Measurements from ENCODE around the gene NSG1.

DNA sequence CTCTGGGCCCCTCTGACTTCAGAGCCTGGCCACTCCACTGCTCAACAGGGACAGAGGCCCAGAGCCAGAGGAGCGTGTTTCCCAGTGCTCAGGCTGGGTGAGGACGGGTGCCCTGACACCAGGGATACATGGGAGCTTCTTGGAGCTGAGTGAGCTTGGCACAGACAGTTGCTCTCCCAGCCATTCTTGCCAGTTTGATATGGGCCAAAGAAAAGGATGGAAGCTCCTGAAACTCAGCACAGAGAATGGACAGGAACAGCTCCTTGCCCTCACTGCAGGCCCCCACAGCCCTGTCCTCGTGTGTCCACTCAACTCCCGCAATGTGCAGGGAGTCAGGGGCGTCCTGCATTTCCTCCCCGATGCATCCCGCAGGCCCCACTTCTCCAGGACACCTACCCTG, 38.8 kb downstream of the NSG1 start:
- TF ChIP-seq EZH2 (IDR thresholded peaks at IDR 0.05; ENCODE audit: borderline replicate concordance, low read depth, low read length, severe bottlenecking) (no peak), CTCF (IDR thresholded peaks at IDR 0.05; ENCODE audit: extremely low read depth in 1 of 2, insufficient read depth in 1 of 2, low read depth in 1 of 2, low read length in 2 of 2) (no peak), MAX (IDR thresholded peaks at IDR 0.05; ENCODE audit: insufficient read depth, insufficient read length) (no peak), POLR2AphosphoS5 (IDR thresholded peaks at IDR 0.05; ENCODE audit: insufficient read depth, low read depth, low read length) (no peak)

All from endothelial cell of umbilical vein (primary cell).